Mammary epithelial cell (primary cell): ENCODE results near the gene STRN3.

ENCODE experiments used
- CTCF ChIP-seq, 2 donors: IDR thresholded peaks in 1 of 2; conservative IDR thresholded peaks in 1 of 2; 2 replicates each; pipeline ENCODE4 v1.5.1; 2011 to 2012; ENCODE audit warnings: inconsistent platforms in 2 of 2, low read length in 2 of 2, mild to moderate bottlenecking in 2 of 2, control low read depth in 1 of 2, low read depth in 1 of 2; ENCODE audit not compliant: insufficient read depth in 1 of 2; ENCODE audit errors: extremely low read depth in 1 of 2
- EZH2 ChIP-seq: IDR thresholded peaks from 2 replicates; pipeline ENCODE4 v1.6.1; 2012; ENCODE audit warnings: low read length, inconsistent platforms, borderline replicate concordance

DNA sequence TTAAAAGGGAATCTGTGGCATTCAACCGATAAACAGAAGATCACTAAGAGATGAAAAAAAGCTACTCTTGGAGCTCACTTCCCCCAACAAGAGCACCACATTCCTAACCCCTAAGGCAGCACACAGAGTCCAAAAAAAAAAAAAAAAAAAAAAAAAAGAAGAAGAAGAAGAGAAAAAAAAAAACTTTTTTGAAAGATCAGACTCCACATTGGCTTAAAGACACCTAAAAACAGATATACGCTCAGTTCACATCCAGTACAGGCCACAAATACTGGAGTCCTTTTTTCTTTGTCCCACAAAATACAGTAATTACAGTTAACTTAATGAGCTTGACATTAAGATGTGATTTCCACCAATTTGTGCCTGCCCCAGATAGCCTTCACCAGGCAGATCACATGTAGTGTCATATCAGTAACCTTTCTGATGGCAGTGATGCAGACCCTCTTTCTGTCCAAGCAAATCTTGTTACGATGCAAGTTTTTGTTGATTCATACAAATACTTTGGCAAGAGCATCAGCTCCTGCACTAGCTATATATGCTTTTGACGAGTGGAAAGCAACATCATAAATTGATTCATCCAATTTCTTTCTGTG, 131.2 kb downstream of the STRN3 start:
- TF ChIP-seq CTCF (conservative IDR thresholded peaks at IDR 0.05 in 1 of 2, IDR thresholded peaks at IDR 0.05 in 1 of 2; ENCODE audit: extremely low read depth in 1 of 2, insufficient read depth in 1 of 2, low read depth in 1 of 2, low read length in 2 of 2) (no peak), EZH2 (no peak)
